T-helper 17 cell (primary cell): ENCODE data around the gene SAP25. TPM values are rescaled to one million over a fixed set of nuclear protein-coding genes. Genes with fewer than 3 reads are reported as not detected.
"Not testable (repeated sequence)": the region's sequence is repeated elsewhere in the genome, so short reads cannot be mapped to it uniquely, and the experiment has no call there.

ENCODE experiments used
- ATAC-seq: fragments of 150-1000 bp; cut with Tn5 transposase; 2 replicates; pipeline ENCODE4 v1.10.0; 2021; ENCODE audit warnings: mild to moderate bottlenecking, moderate library complexity
- DNase-seq, 3 donors: peaks; one replicate each; pipeline versions ENCODE4 v3.0.0 to v3.0.0-alpha.2; 2020 to 2021
- H3K9me3 ChIP-seq: one replicate; pipeline ENCODE4 v1.7.0; 2013; ENCODE audit warnings: low read length, mild to moderate bottlenecking; ENCODE audit not compliant: control insufficient read depth, poor library complexity, severe bottlenecking
- H3K27ac Mint-ChIP-seq: one replicate; pipeline ENCODE4 v1.8.0; 2022; ENCODE audit warnings: mild to moderate bottlenecking, moderate library complexity, mixed read lengths
- H3K27me3 Mint-ChIP-seq: one replicate; pipeline ENCODE4 v1.8.0; 2022; ENCODE audit warnings: mixed read lengths
- H3K36me3 Mint-ChIP-seq: one replicate; pipeline ENCODE4 v1.8.0; 2022; ENCODE audit warnings: low read depth, mixed read lengths
- H3K4me1 Mint-ChIP-seq: one replicate; pipeline ENCODE4 v1.8.0; 2022; ENCODE audit warnings: mild to moderate bottlenecking, mixed read lengths
- H3K4me3 Mint-ChIP-seq: one replicate; pipeline ENCODE4 v1.8.0; 2022; ENCODE audit warnings: mild to moderate bottlenecking, moderate library complexity, mixed read lengths
- total RNA-seq, 4 donors: library from RNA in 2 of 4; stranded (reverse) in 2 of 4; gene quantifications; one replicate each; pipeline ENCODE4 v1.2.3 and lab custom pipeline; 2022 to 2026

Gene SAP25
- total RNA-seq, 2 donors from 2014 or later, result 33.1 to 43.1 TPM

DNA sequence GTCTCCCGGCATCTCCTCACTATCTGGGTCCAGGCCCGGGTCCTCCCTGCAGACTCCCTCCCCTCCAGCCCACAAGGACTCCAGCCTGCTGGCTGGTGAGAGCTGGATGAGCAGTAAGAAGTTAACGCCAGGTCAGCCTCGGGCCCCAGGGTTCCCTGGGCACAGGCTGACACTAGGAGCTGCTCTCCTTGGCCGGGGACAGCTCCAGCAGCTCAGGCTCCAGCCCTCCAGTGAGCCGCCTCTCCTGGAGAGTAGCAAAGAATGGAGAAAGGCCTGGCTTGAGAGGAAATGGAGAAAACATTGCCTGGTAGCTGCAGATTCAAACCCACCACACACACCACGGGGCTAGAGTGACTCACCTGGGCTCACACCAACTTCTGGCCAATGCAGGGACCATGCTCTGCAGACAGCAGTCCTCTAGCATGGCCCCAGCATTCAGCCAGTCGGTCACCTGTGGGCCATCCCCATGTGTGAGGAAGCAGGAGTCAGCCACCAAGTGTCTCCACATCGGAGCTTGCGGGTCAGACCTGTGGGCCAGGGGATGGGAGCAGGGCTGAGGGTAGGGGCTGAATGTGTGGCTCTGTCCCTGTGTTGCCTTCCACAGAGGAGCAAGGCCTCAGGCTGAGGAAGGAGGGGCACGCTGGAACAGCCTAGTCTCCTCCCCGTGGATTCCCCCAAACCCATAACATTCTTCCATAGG lies 6.5 kb downstream of the SAP25 start:
- Mint-ChIP-seq H3K4me1 (peaks cover 24% of the 10 kb centered on the region), H3K4me3 (no peak overlapping the region), H3K27me3 (no peaks in the 10 kb centered on the region), H3K27ac (peak overlapping the region; percentile 61), H3K36me3 (peaks cover 4% of the 10 kb centered on the region)
- H3K9me3 ChIP-seq, result no peaks in the 10 kb centered on the region
- DNase-seq (no peak), ATAC-seq (no peak)

DNA sequence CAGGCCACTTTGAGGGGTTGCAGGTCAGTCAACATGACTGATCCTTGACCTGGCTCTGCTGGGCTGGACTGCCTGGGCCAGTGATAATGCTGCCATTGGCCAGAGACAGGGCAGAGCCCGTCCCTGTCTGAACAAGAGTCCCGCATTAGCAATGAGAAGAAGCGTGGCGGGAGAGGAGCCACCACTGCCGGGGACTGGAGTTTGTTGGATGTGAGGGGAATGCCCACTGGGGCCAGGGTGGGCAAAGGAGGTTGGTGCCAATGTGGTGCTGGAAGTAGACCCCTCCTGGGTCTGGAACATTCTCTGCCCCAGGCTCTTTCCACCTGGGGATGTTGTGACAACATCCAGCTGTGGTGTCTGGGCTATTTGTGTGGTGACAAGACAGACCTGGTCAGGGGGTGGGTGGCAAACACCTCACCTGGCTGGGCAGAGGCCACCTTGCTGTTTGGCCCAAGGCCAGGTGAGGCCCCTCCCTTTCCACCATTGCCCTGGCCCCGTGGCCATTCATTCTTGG lies 7.6 kb downstream of the SAP25 start:
- H3K4me1 Mint-ChIP-seq, result peaks cover 18% of the 10 kb centered on the region
- no peak for ATAC-seq

DNA sequence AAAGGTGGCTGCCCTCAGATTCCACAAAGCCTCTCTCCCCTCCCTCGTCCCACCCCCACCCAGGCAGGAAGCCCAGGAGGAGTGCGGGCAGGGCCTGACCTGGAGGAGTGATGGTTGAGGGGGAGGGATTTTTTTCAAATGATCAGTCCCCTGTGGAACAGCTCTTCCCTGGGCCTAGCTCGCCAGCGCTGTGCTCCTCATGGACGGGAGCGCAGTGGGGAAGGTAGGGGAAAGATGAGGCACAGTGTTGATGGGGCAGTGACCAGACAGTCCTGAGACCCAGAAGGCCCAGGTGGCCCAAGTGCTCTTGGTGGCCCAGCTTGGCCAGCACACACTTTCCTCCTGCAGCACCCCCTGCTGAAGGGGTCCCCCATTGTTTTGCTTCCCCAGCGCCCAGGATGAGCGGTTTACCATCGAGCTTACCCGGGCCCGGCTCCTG lies 8.5 kb downstream of the SAP25 start:
- Mint-ChIP-seq H3K36me3 (peaks cover 4% of the 10 kb centered on the region), H3K27me3 (no peaks in the 10 kb centered on the region), H3K27ac (no peak overlapping the region), H3K4me3 (no peak overlapping the region), H3K4me1 (peaks cover 16% of the 10 kb centered on the region)
- H3K9me3 ChIP-seq, result no peaks in the 10 kb centered on the region
- no peak for DNase-seq
- no peak for ATAC-seq

More for the DNA sequence above, 7.6 kb downstream of the SAP25 start:
- no peaks in the 10 kb centered on the region for H3K9me3 ChIP-seq
- Mint-ChIP-seq H3K4me3 (no peak overlapping the region), H3K36me3 (peaks cover 4% of the 10 kb centered on the region), H3K27ac (peak overlapping the region; percentile 61), H3K27me3 (no peaks in the 10 kb centered on the region)
- no peak for DNase-seq

DNA sequence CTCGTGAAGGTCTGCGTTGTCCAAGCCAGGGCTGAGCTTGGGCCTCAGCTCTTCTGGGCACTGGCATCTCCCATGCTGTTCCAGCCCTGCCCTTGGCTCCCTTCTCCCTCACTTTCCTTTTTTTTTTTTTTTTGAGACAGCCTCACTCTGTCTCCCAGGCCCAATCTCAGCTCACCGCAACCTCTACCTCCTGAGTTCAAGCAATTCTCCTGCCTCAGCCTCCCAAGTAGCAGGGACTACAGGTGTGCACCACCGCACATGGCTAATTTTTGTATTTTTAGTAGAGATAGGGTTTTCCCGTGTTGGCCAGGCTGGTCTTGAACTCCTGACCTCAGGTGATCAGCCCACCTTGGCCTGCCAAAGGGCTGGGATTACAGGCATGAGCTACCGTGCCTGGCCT lies 9.3 kb downstream of the SAP25 start:
- H3K36me3 Mint-ChIP-seq, result not testable (repeated sequence)

DNA sequence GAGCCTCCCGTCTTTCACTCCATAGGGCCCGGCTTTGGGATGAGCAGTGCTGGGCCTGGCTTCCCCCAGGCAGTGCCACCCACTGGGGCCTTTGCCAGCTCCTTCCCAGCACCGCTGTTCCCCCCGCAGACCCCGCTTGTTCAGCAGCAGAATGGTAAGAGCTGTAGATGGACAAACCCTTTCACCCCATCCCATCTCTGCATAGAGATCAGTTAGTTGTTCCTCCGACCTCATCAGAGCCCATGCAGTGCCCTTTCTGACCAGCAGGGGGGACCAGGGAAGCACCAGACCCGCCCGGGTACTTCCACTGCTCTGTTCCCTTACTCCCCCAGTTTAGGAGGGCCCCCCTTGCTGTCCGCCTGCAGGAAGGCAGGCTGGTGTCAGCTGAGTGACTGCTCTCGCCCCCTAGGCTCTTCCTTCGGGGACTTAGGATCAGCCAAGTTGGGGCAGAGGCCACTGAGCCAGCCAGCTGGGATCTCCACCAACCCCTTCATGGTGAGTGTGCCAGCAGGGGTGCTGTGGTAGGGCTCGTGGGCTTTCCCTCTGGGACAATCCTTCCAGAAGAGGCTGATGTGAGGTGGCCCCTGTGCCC lies 9.8 kb downstream of the SAP25 start:
- Mint-ChIP-seq H3K27me3 (no peaks in the 10 kb centered on the region), H3K36me3 (peaks cover 4% of the 10 kb centered on the region), H3K4me1 (peaks cover 15% of the 10 kb centered on the region), H3K4me3 (no peak overlapping the region), H3K27ac (peak overlapping the region; percentile 81)
- ATAC-seq (peak; percentile 78), DNase-seq (peak; percentile 63 to 83 (median 66))
- H3K9me3 ChIP-seq, result no peaks in the 10 kb centered on the region

More for the DNA sequence above, 9.3 kb downstream of the SAP25 start:
- not testable (repeated sequence) for DNase-seq, H3K4me3 Mint-ChIP-seq, H3K9me3 ChIP-seq, H3K27me3 Mint-ChIP-seq, ATAC-seq
- Mint-ChIP-seq H3K27ac (peak overlapping the region; percentile 81), H3K4me1 (peaks cover 18% of the 10 kb centered on the region)

DNA sequence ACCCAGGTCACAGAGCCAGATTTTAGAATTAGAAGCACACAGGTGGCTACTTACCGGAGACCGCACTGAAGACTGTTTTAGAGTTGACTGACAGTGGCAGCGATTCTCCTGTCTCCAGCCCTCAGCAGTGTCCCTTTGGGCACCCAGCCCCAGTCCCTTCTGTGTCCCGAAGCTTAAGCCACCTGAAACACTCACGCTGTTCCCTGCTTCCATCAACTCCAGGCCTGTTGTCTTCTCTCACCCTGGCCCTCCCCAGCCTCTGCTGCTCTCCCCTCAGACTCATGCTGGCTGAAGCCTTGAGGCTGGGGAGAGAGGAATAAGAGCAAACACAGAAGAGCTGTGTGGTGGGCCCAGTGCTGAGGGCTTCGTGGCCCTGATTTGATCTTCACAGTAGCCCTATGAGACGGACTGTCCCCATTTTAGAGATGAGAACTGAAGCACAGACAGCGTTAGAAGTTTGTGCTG lies 10.6 kb downstream of the SAP25 start:
- H3K36me3 Mint-ChIP-seq, result peaks cover 4% of the 10 kb centered on the region
- H3K9me3 ChIP-seq, result no peaks in the 10 kb centered on the region
- DNase-seq (no peak), ATAC-seq (no peak)
- no peaks in the 10 kb centered on the region for H3K27me3 Mint-ChIP-seq
- H3K4me3 Mint-ChIP-seq, result no peak overlapping the region
- peak overlapping the region; percentile 81 for H3K27ac Mint-ChIP-seq
- peaks cover 10% of the 10 kb centered on the region for H3K4me1 Mint-ChIP-seq

DNA sequence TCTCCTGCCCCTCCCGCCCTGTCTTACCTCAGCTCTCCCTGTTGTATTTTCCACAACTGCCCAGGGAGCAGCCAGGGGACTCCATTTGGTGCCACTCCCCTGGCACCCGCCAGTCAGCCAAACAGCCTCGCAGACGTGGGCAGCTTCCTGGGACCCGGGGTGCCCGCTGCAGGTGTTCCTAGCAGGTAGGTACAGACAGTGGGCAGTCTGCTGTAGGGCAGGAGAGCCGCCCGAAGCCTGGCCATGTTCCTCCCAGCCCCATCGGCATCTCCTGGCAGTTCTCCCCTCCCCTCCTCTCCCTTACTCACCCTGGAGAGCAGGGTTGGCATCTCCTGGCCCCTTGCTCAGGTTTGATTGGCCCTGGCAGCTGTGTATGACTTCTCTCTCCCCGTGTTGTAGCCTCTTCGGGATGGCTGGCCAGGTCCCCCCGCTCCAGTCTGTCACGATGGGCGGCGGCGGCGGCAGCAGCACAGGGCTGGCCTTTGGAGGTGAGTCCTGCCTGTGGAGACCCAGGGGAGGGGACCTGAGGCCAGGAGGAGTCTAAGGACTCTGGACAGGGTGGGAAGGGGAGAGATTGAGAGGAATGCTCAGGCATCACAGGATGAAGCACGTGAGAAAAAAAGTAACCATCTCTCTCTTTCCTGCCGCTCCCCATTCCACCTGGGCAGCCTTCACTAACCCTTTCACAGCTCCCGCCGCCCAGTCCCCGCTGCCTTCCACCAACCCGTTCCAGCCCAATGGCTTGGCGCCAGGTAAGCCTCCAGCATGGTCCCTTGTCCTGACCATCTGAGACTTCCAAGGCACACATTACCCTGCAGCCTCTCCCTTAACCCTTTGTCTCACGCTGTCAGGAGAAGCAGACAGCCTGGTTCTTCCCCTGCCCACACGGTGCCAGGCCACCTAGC lies 11.3 kb downstream of the SAP25 start:
- no peak for ATAC-seq
- no peaks in the 10 kb centered on the region for H3K27me3 Mint-ChIP-seq
- H3K4me1 Mint-ChIP-seq, result peaks cover 10% of the 10 kb centered on the region
- no peaks in the 10 kb centered on the region for H3K9me3 ChIP-seq
- H3K27ac Mint-ChIP-seq, result peak overlapping the region; percentile 81
- H3K36me3 Mint-ChIP-seq, result peaks cover 4% of the 10 kb centered on the region
- H3K4me3 Mint-ChIP-seq, result no peak overlapping the region
- DNase-seq, result no peak

DNA sequence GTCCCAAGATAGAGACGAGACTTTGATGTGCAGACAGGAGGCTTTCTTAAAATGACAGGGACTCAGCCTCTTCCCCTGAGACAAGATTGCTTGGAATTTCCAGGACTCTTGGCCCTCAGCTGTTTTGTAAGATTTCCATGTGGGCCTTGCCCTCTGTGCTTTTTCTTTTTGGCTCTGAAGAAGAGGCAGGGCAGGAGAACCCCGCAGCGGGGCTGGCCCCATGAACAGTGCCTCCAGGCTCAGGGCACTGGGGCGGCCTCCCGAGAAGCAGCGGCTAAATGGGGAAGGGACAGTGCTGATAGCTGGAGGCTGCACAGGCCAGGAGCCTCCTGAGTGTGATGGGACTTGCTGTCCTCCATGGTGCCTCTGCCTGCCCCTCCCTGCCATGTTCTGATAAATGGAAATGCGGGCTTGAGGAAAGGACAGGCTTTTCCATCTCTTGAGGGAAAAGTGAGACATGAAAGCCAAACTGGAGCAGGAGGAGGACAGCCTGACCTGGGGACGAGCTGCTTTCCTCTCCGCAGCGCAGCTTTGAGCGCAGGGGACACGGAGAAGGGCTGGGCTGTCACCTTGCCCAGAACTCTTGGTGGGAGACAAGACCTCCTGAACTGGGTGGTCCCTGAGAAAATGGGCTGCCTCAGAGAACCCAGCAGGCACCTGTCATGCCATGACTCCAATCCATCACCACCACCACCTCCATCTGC lies 12.1 kb downstream of the SAP25 start:
- Mint-ChIP-seq H3K4me3 (no peak overlapping the region), H3K27me3 (no peaks in the 10 kb centered on the region), H3K36me3 (peaks cover 4% of the 10 kb centered on the region)

DNA sequence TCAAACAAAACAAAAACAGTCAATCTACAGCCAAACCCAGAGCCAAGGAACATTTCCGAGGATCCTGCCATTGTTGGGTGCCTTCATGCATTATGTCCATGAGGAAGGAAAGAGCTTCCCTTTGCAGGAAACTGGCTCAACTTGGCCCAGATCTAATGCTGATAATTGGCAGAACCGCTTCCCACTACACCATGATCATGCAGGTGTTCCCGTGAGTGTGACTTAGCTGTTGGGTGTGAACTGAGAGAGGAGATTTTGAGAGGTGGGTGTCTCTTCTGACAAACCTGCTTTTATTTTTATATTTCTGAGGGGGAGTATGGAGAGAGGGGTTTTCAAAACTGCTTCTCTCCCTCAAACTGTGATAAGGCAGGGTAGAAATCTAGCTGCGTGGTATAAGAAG lies 14.6 kb downstream of the SAP25 start:
- Mint-ChIP-seq H3K27me3 (no peaks in the 10 kb centered on the region), H3K27ac (no peak overlapping the region), H3K36me3 (peaks cover 5% of the 10 kb centered on the region), H3K4me3 (no peak overlapping the region), H3K4me1 (peaks cover 9% of the 10 kb centered on the region)
- H3K9me3 ChIP-seq, result no peaks in the 10 kb centered on the region
- DNase-seq (no peak), ATAC-seq (no peak)

More for the DNA sequence above, 12.1 kb downstream of the SAP25 start:
- peaks cover 7% of the 10 kb centered on the region for H3K4me1 Mint-ChIP-seq
- H3K27ac Mint-ChIP-seq, result no peak overlapping the region
- DNase-seq (no peak), ATAC-seq (no peak)
- no peaks in the 10 kb centered on the region for H3K9me3 ChIP-seq

DNA sequence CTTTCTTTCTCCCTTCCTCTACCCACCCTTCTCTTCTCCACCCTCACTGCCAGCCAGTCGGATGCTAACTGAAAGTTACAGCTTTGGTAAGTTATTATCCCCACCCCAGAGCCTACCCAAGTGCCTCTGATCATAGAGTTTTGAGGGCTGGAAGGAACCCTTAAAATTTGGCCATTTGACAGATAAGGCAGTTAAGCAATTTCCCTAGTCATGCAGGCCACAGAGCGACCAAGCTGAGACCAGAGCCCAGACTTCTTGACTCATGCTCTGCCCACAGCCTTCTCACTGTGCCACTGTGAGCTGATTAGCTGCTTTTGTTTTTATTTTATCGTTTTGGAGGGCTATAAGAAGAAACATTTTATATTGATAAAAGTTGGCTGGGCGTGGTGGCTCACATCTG lies 17.2 kb downstream of the SAP25 start:
- H3K9me3 ChIP-seq, result no peaks in the 10 kb centered on the region
- peaks cover 9% of the 10 kb centered on the region for H3K4me1 Mint-ChIP-seq
- H3K4me3 Mint-ChIP-seq, result no peak overlapping the region
- H3K36me3 Mint-ChIP-seq, result peaks cover 9% of the 10 kb centered on the region
- DNase-seq, result no peak
- peak overlapping the region; percentile 68 for H3K27ac Mint-ChIP-seq
- no peaks in the 10 kb centered on the region for H3K27me3 Mint-ChIP-seq
- no peak for ATAC-seq

DNA sequence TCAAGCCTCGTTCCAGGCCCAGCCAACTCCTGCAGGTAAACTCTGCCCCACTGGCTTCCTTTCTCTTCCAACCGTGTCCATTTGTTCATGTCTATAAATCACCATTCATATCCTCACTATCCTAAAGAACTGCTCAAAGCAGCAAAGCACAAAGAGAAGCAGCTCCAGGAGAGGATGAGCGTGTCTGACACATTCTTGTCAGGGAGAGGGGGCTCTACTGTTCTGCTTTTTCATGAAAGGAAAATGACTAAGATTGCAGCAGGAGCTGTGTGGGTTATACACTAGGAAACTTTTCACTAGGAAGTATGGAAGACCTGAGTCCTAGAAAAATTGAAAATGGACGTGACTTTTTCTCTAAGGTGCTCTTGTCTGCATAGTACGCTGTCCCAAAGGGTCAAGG lies 18.0 kb downstream of the SAP25 start:
- no peak overlapping the region for H3K4me3 Mint-ChIP-seq
- DNase-seq (no peak), ATAC-seq (no peak)
- H3K36me3 Mint-ChIP-seq, result peaks cover 9% of the 10 kb centered on the region
- peaks cover 10% of the 10 kb centered on the region for H3K4me1 Mint-ChIP-seq
- peak overlapping the region; percentile 68 for H3K27ac Mint-ChIP-seq
- H3K9me3 ChIP-seq, result no peaks in the 10 kb centered on the region
- H3K27me3 Mint-ChIP-seq, result no peaks in the 10 kb centered on the region

DNA sequence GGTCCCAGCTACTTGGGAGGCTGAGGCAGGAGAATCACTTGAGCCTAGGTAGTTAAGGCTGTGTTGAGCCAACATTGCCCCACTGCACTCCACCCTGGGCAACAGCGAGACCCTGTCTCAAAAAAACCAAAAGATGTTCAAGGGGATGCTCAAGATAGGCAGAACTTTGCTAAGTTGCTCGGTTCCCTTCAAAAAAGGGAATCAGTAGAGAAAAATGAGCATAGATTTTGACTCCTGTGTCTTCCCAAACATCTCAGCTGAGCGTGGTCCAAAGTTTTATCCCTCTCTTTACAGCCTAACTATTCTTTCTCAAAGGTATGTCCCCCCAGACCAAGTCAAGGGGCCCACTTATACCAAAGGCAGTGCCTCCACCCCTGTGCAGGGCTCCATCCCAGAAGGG lies 20.7 kb downstream of the SAP25 start:
- no peak for DNase-seq
- peak overlapping the region; percentile 14 for H3K27ac Mint-ChIP-seq
- no peaks in the 10 kb centered on the region for H3K9me3 ChIP-seq
- peaks cover 27% of the 10 kb centered on the region for H3K4me1 Mint-ChIP-seq
- no peak for ATAC-seq
- H3K27me3 Mint-ChIP-seq, result no peaks in the 10 kb centered on the region
- peaks cover 9% of the 10 kb centered on the region for H3K36me3 Mint-ChIP-seq
- no peak overlapping the region for H3K4me3 Mint-ChIP-seq
